D721Med (cell line): ENCODE measurements around the gene KLRF1.
A peak's percentile ranks its signal among the peaks of the same experiment; 100 is the strongest.

ENCODE experiments used
- DNase-seq: peaks from one replicate; pipeline ENCODE4 v3.0.0; 2011; ENCODE audit warnings: low spot score; ENCODE audit not compliant: insufficient read length
- FAIRE-seq: peaks from 2 replicates; lab custom pipeline; 2011; peaks lifted over from hg19 to GRCh38; lab: Jason Lieb, UNC
- TF ChIP-seq, protein P1 (sequence below): IDR thresholded peaks from 2 replicates; pipeline ENCODE4 v1.5.1; 2012; ENCODE audit warnings: mild to moderate bottlenecking, control low read depth; ENCODE audit not compliant: insufficient read depth; ENCODE audit errors: missing control alignments

The KLRF1 gene

GRCh38 chr12:9809338-9809737 is 17.9 kb upstream of the KLRF1 start:
- no peak for DNase-seq
- TF ChIP-seq, protein P1, sequence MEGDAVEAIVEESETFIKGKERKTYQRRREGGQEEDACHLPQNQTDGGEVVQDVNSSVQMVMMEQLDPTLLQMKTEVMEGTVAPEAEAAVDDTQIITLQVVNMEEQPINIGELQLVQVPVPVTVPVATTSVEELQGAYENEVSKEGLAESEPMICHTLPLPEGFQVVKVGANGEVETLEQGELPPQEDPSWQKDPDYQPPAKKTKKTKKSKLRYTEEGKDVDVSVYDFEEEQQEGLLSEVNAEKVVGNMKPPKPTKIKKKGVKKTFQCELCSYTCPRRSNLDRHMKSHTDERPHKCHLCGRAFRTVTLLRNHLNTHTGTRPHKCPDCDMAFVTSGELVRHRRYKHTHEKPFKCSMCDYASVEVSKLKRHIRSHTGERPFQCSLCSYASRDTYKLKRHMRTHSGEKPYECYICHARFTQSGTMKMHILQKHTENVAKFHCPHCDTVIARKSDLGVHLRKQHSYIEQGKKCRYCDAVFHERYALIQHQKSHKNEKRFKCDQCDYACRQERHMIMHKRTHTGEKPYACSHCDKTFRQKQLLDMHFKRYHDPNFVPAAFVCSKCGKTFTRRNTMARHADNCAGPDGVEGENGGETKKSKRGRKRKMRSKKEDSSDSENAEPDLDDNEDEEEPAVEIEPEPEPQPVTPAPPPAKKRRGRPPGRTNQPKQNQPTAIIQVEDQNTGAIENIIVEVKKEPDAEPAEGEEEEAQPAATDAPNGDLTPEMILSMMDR, result no peak
- FAIRE-seq, result no peak

GRCh38 chr12:9809866-9810265 is 17.4 kb upstream of the KLRF1 start:
- FAIRE-seq (no peak), DNase-seq (no peak)
- TF ChIP-seq, protein P1, result no peak

GRCh38 chr12:9810671-9811070 is 16.6 kb upstream of the KLRF1 start:
- TF ChIP-seq, protein P1, result no peak
- FAIRE-seq (no peak), DNase-seq (no peak)

GRCh38 chr12:9811621-9812020 is 15.7 kb upstream of the KLRF1 start:
- no peak for FAIRE-seq
- TF ChIP-seq, protein P1, result no peak
- no peak for DNase-seq

DNA sequence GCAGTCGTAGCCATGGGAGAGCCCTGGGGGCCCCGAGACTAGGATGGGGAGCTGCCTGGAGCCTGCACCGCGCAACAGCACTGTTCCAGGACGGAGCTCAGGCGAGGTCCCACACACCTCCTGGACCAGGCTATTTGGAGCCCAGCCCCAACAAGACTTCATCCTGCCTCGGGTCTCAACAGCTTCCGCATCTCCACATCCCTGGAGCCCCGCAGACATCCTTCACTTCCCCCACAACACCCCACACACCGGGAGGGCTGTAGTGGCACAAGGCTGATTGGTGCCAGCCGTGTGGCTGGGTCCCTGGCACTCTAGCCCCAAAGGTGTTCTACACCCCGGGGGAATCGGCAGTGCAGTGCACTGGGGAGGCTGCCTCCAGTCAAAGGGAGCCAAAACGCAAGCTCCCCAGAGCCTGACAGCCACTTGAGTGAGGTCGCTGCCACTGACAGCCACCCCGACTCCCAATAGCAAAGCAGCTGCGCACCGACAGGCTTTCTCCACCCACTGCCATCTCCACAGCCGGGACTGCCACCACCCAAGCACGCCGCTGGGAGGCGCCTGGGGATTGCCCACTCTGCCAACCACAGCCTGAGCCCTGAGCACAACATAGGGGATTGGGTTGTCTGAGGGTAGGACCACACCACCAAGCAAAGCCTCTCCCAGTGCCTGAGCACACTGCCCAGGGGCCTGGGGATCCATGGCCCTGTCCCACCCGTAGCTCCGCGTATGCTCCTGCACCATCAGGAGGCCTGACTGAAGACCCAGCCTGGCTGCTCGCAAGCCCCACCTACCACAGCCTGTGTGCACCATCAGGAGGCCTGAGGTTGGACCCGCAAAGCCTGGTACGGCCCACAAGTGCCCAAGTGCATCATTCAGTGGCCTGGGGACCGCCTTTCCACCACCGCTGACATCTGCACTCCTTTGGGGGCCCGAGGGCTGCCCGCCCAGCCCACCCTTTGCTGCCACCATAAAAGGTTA is 13.2 kb upstream of the KLRF1 start:
- FAIRE-seq (no peak), DNase-seq (no peak)
- TF ChIP-seq, protein P1, result peak; percentile 84

GRCh38 chr12:9820281-9820930 is 6.9 kb upstream of the KLRF1 start:
- FAIRE-seq (no peak), DNase-seq (no peak)
- TF ChIP-seq, protein P1, result no peak

GRCh38 chr12:9829483-9829882 is 2.2 kb downstream of the KLRF1 start:
- TF ChIP-seq, protein P1, result no peak
- FAIRE-seq (no peak), DNase-seq (no peak)
